Endothelial cell of umbilical vein (primary cell): Measurements from ENCODE around the gene SSH2.

Source experiments
- JUN ChIP-seq: IDR thresholded peaks from 2 replicates; pipeline ENCODE4 v1.6.1; 2011; ENCODE audit warnings: borderline replicate concordance, low read depth; ENCODE audit not compliant: insufficient read length, insufficient read depth
- TF ChIP-seq, protein P1 (sequence below), 2 donors: IDR thresholded peaks; 1 replicate in 1 of 2; 2 replicates in 1 of 2; pipeline ENCODE4 v1.5.1; 2011; ENCODE audit warnings: low read length in 2 of 2, mild to moderate bottlenecking in 2 of 2, moderate library complexity in 2 of 2, control low read depth in 1 of 2, inconsistent platforms in 1 of 2, low read depth in 1 of 2; ENCODE audit not compliant: insufficient read depth in 1 of 2; ENCODE audit errors: extremely low read depth in 1 of 2

DNA sequence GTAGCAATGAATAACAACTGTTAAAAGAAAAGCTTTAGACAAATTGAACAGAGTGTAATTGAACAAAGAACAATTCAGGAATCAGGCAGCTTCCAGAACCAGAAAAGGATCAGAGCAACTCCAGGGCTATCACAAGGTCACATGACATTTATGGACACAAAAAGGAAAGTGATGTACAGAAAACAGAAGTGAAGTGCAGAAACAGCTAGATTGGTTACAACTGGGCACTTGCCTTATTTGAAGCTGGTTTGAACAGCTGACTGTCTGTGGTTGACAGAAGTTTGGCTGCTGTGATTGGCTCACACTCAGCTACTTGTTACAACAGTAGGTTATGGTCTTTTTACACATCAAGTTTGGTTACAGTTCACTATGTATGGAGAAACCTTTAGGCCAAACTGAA, 26.2 kb upstream of the SSH2 start:
- TF ChIP-seq JUN, result no peak
- TF ChIP-seq, protein P1, sequence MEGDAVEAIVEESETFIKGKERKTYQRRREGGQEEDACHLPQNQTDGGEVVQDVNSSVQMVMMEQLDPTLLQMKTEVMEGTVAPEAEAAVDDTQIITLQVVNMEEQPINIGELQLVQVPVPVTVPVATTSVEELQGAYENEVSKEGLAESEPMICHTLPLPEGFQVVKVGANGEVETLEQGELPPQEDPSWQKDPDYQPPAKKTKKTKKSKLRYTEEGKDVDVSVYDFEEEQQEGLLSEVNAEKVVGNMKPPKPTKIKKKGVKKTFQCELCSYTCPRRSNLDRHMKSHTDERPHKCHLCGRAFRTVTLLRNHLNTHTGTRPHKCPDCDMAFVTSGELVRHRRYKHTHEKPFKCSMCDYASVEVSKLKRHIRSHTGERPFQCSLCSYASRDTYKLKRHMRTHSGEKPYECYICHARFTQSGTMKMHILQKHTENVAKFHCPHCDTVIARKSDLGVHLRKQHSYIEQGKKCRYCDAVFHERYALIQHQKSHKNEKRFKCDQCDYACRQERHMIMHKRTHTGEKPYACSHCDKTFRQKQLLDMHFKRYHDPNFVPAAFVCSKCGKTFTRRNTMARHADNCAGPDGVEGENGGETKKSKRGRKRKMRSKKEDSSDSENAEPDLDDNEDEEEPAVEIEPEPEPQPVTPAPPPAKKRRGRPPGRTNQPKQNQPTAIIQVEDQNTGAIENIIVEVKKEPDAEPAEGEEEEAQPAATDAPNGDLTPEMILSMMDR (IDR thresholded peaks at IDR 0.05; ENCODE audit: extremely low read depth in 1 of 2, insufficient read depth in 1 of 2, low read depth in 1 of 2, low read length in 2 of 2), result no peak
